Astrocyte of the cerebellum (primary cell): ENCODE data around the gene ZBTB16.

Experiments used
- DNase-seq: peaks from one replicate; pipeline ENCODE4 v3.0.0-alpha.2; 2011; ENCODE audit warnings: low read depth
- H3K4me3 ChIP-seq: 2 replicates; pipeline ENCODE4 v1.5.1; 2011; ENCODE audit warnings: mild to moderate bottlenecking, low read depth, low read length, moderate library complexity
- in situ Hi-C: cut with HindIII; loops from 2 replicates; pipeline ENCODE4 v1.10.0; 2017; ENCODE audit warnings: low sequenced_read_pairs
- TF ChIP-seq, protein P1 (sequence below): IDR thresholded peaks from 2 replicates; pipeline ENCODE4 v1.5.1; 2012; ENCODE audit warnings: low read length, low read depth, moderate library complexity, mild to moderate bottlenecking; ENCODE audit errors: missing control alignments

The ZBTB16 gene

DNA sequence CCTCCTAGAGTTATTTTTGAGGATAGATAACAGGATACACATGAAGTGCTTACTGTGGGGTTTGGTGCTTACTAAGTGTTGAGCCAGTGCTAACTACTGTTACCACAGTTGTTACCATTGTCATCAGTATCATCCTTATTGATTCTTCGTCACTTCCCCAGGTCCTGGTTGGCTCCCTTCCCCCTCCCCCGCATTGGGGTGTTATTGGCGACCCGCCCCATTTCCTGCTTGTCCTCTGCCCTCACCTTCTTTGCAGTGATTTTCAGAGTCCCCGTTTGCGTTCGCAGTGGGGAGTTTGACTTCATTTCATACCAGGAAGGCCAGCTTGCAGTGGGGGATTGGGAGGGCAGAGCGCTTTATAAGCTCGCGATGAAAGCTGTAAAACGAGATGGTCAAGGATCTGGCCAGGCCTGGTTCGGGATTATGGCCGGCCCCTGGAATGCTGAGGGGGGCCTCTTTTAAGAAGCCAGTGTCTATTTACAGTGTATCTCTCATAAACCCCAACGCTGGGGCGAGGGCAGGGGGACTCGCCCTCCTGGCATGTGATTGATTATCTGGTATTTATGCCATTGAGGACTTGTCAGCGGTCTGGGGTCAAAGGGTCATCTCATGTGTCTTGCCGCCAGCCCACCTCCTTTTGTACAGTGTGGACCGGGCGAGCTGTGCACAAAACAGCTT is 152.1 kb downstream of the ZBTB16 start:
- no peak overlapping the region for H3K4me3 ChIP-seq
- in situ Hi-C loops, result no loop called here
- no peak for DNase-seq
- TF ChIP-seq, protein P1, sequence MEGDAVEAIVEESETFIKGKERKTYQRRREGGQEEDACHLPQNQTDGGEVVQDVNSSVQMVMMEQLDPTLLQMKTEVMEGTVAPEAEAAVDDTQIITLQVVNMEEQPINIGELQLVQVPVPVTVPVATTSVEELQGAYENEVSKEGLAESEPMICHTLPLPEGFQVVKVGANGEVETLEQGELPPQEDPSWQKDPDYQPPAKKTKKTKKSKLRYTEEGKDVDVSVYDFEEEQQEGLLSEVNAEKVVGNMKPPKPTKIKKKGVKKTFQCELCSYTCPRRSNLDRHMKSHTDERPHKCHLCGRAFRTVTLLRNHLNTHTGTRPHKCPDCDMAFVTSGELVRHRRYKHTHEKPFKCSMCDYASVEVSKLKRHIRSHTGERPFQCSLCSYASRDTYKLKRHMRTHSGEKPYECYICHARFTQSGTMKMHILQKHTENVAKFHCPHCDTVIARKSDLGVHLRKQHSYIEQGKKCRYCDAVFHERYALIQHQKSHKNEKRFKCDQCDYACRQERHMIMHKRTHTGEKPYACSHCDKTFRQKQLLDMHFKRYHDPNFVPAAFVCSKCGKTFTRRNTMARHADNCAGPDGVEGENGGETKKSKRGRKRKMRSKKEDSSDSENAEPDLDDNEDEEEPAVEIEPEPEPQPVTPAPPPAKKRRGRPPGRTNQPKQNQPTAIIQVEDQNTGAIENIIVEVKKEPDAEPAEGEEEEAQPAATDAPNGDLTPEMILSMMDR, result no peak

DNA sequence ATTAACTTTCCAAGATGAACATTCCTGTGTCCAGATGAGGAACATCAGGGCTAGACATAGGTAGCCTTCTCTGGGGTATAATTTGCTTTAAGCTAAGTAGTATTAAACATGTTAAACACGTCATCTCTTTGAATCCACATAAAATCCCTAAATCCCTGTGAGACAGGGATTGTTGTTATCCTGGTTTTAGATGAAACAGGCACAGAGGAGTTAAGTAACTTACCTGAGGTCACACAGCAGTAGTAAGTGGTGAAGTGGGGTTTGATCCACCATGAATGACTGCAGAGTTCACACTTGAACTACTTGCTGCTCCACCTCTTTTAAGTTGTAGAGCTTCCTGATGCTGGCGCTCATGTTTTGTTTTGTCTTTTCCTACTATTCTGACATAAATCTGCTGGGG is 154.1 kb downstream of the ZBTB16 start:
- TF ChIP-seq, protein P1, result no peak
- in situ Hi-C loops, result no loop called here
- no peak for DNase-seq
- no peak overlapping the region for H3K4me3 ChIP-seq

DNA sequence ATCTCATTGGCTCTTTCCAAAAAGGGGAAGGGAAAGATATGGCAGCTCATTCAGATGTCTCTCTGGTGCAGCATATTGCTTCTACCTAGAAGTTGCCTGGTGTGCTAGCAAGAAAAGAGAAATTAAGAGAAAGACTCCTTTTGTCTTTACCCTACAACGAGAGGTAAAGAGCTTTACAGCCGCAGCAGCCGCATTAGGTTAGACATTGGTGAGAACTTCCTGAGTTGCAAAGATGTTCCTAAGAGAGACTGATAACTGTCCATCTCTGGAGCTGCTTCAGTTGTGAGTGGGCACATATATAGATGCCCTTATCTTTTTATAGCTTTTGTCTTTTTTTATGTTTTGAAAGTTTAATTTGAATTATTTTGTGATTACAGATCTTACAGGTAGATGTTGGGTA is 155.9 kb downstream of the ZBTB16 start:
- TF ChIP-seq, protein P1, result no peak
- in situ Hi-C loops, result no loop called here
- no peak overlapping the region for H3K4me3 ChIP-seq
- no peak for DNase-seq

DNA sequence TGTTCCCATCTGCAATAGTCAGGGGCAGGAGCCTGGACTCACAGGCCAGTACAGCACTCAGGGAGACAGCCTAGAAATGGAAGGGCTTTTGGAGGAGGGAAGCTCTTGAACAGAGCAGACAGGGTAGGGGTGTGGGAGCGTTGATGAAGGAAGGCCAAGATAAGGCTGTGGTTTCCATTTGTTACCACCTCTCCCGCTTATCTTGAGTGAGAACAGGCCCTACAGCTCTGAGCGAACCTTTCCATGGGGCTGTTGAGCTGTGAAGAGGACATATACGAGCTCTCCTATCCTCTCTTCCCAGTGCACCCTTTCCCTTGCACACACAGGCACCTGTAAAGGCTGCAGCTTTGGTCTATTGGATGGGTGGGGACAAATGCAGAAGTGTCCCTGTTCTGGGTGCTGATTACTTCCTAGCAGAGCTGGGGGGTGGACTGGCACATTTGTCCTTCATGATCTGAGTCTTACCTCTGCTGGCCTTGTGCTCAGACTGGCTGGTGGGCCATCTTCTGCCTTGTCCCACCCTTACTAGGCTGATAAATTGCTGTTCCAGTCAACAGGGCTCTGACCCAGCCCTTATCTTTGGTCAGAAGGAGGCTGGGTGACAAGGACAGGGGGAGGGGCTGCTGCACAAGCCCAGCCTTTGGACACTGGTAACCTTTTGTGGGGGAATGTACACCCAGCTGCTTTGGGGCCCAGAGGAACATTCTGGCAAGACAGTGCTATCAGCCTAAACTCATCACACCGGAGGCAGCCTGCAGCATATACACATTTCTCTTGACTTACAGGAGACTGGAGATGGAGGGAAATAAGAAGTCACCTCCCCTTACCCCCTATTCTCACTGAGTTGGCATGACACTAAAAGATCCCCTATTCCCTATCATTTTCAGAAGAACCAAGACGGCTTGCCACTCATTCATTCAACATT is 156.6 kb downstream of the ZBTB16 start:
- in situ Hi-C loops, result no loop called here
- H3K4me3 ChIP-seq, result no peak overlapping the region
- TF ChIP-seq, protein P1, result no peak
- no peak for DNase-seq

DNA sequence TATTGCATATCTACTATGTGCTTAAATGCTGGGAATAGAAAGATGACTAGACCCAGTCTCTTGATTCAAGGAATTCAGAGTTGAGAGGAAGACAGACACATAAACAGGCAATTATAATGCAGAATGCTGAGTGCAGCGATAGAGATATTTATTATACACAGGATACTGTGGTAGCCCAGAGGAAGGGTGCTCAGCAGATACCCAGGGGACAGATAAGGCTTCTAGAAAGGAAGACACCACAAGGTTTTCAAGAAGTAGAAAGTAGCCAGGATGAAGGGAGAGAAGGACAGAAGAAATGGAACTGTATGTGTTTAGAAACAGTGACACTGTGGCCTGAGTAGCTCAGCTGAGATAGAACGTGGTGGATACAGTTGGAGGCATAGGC is 157.3 kb downstream of the ZBTB16 start:
- TF ChIP-seq, protein P1, result no peak
- H3K4me3 ChIP-seq, result no peak overlapping the region
- in situ Hi-C loops, result no loop called here
- no peak for DNase-seq

DNA sequence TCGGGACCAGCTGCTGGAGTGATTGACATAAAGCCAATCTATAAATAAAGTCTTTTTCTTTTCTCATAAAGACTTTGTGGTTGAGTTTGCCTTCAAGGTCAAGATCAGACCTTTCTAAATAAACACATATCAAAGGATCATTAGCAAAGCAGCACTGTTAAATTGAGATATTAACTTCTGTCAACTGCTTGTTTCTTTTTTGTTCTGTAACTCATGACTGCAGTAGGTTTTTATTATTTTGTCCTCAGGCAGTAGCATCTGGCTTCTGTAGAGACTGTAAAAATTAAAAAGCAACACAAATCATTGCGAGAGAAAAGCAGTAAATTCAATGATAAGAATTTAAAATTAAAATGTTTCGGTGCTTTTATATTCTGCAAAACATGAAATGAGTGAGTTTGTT is 159.0 kb downstream of the ZBTB16 start:
- TF ChIP-seq, protein P1, result no peak
- in situ Hi-C loops, result no loop called here
- H3K4me3 ChIP-seq, result no peak overlapping the region
- no peak for DNase-seq
